ENCODE results near the gene NUTM2B.
"Not testable (repeated sequence)": the region's sequence is repeated elsewhere in the genome, so short reads cannot be mapped to it uniquely, and the experiment has no call there.

NUTM2B gene

DNA sequence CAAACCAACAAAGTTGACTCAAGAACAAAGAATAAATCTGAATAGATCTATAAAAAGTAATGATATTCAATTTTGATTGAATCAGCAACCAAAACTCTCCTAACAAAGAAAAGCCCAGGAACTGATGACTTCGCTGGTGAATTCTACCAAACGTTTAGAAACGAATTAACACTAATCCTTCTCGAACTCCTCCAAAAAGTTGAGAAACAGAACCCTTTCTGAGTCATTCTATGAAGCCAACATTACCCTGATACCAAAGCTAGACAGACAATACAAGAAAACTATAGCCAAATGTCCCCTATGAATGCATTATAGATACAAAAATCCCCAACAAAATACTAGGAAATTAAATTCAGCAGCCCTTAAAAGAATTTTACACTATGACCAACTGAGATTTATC lies 17.0 kb downstream of the NUTM2B start:
- not testable (repeated sequence) for H3K27ac ChIP-seq; DNase-seq (ENCODE audit: low read depth, low spot score)

DNA sequence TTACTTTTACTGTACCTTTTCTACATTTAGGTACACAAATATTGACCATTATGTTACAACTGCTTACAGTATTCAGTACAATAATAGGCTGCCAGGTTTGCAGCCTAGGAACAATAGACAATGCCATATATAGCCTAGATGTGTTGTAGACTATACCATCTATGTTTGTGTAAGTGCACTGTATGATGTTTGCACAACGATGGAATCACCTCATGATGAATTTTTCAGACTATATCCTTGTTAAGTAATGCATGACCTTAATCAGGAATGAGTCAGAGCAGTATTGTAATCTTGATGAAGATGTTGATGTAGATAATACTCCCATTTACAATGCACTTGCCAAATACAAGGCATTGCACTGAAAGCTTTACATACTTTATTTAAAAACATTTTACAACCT lies 23.6 kb downstream of the NUTM2B start:
- DNase-seq (ENCODE audit: low read depth, low spot score), result peak; percentile 12
- H3K27ac ChIP-seq, result not testable (repeated sequence)

DNA sequence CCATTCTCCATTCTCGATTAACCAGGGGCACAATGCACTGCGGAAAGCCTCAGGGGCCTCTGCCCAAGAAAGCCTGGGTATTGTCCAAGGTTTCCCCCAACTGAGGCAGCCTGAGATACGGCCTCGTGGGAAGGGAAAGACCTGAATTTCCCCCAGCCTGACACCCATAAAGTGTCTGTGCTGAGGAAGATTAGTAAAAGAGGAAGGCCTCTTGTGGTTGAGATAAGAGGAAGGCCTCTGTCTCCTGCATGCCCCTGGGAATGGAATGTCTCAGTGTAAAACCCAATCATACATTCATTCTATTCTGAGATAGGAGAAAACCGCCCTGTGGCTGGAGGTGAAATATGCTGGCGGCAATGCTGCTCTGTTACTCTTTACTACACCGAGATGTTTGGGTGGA lies 41.8 kb downstream of the NUTM2B start:
- not testable (repeated sequence) for DNase-seq (ENCODE audit: low read depth, low spot score); H3K27ac ChIP-seq

DNA sequence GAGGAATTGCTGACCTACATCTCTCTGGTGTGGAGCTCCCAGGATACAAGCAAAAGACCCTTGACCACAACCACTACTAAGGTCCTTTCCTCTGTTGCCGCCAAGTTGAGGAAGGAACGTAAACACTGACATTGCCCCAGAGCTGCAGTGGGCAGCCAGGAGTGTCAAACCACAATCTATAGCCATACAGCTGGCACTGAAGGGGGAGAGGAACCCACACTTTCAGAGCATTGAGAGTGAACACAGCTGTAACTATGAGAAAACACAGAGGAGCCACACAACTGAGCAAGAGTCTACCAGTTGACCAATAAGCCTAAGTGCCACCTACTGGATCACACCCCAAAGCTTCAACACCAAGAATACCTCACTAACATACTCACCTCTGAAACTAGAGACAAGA lies 45.5 kb downstream of the NUTM2B start:
- H3K27ac ChIP-seq; DNase-seq (ENCODE audit: low read depth, low spot score): not testable (repeated sequence)

DNA sequence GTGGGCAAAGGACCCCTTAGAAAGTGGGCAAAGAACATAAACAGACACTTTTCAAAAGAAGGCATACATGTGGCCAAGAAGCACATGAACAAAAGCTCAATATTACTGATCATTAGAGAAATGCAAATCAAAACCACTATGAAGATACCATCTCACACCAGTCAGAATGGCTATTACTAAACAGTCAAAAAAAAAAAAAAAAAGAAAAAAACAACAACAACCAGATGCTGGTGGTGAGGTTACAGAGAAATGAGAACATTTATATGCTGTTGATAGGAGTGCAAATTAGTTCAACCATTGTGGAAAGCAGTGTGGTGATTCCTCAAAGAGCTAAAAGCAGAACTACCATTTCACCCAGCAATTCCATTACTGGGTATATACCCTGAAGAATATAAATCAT lies 50.6 kb downstream of the NUTM2B start:
- not testable (repeated sequence) for H3K27ac ChIP-seq; DNase-seq (ENCODE audit: low read depth, low spot score)

DNA sequence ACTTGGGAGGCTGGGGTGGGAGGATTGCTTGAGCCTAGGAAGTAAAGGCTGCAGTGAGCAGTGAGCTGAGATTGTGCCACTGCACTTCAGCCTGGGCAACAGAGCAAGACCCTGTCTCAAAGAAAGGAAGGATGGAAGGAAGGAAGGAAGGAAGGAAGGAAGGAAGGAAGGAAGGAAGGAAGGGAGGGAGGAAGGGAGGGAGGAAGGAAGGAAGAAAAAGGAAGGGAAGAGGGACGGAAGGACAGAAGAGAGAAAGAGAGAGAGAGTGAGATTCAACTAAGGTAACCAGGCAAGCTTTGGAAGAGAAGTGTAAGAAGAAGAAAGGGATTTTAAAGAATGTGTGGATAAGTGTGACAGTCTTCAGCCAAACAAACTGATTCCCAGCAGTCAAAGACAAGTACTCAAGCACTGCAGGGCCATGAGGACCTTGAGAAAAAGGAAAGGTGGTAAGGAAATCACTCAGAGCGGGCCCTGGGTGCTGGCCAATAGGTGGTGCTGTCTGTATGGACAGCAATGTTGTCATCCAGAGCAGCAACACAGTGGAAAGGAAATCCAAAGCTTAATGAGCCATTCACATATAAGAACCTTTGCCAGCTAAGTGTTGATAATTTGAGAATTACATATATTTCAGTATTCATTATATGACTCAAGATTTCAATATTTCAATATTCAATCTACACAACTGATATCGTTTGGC lies 55.4 kb downstream of the NUTM2B start:
- not testable (repeated sequence) for H3K27ac ChIP-seq; DNase-seq (ENCODE audit: low read depth, low spot score)

Measured in epithelial cell of prostate (primary cell).